Tibial nerve (tissue), 4 donors: ENCODE data around the gene FOSL2.

ENCODE experiments used
- CTCF ChIP-seq, 5 experiments: fragments of 200-600 bp in 3 of 5; fragments of 450-650 bp in 2 of 5; sonication (generic) in 3 of 5; IDR thresholded peaks; one replicate each; pipeline ENCODE4 v1.5.1; 2016 to 2019; ENCODE audit warnings: antibody characterized with exemption in 5 of 5, mild to moderate bottlenecking in 3 of 5, moderate library complexity in 2 of 5
- EP300 ChIP-seq, 2 donors: sonication (generic); formaldehyde crosslinking; IDR thresholded peaks; one replicate each; pipeline ENCODE4 v1.6.1; 2017; ENCODE audit warnings: antibody characterized with exemption in 2 of 2, mild to moderate bottlenecking in 1 of 2

GRCh38 chr2:28399956-28400355, 7.3 kb downstream of the FOSL2 start:
- no peak for TF ChIP-seq CTCF (IDR thresholded peaks at IDR 0.05)
- no peak for TF ChIP-seq EP300 (IDR thresholded peaks at IDR 0.05)
